GM15510 (cell line): Measurements from ENCODE around the gene USP25.

Experiments
- POLR2A ChIP-seq: IDR thresholded peaks from 3 replicates; pipeline ENCODE4 v1.6.1; 2011; ENCODE audit warnings: borderline replicate concordance; ENCODE audit not compliant: insufficient read length; ENCODE audit errors: extremely low read depth

USP25 gene

GRCh38 chr21:15809065-15809464 is 79.3 kb downstream of the USP25 start:
- no peak for TF ChIP-seq POLR2A

DNA sequence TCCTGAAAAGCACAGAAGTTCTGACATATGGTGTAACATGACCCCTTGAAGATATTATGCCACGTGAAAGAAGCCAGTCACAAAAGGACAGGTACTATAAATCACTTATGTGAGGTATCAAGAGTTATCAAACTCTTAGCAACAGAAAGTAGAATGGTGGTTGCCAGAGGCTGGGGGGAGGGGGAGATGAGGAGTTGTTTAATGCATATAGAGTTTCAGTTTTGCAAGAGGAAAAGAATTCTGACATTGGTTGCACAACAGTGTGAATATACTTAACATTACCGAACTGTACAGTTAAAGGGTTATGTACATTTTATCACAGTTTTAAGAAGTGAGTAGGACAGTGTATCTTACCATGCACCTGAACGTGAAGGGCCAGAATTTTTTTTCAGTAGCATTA is 80.0 kb downstream of the USP25 start:
- TF ChIP-seq POLR2A: no peak

- no peak for TF ChIP-seq POLR2A
These were observed 85.5 kb downstream of the USP25 start for GRCh38 chr21:15815285-15815684.

DNA sequence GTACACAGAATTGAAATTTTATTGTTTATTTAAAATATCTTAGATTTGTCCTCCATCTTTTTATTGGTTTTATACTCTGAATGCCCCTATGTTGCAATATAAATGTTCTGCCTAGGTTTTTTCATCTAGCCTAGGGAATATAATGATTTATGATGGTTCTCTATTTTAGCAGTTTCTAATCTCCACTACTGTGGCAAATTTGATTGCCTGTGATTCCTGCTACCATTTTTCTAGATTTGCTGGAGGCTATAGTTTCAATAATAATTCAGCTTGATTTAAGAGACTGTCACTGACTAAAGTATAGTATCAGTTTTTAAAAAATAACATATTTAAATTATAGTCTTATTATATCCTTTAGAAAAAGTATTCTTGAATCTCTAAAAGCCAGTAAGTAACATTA is 90.5 kb downstream of the USP25 start:
- TF ChIP-seq POLR2A: no peak

- TF ChIP-seq POLR2A: no peak
These were observed 91.1 kb downstream of the USP25 start for GRCh38 chr21:15820852-15821379.

DNA sequence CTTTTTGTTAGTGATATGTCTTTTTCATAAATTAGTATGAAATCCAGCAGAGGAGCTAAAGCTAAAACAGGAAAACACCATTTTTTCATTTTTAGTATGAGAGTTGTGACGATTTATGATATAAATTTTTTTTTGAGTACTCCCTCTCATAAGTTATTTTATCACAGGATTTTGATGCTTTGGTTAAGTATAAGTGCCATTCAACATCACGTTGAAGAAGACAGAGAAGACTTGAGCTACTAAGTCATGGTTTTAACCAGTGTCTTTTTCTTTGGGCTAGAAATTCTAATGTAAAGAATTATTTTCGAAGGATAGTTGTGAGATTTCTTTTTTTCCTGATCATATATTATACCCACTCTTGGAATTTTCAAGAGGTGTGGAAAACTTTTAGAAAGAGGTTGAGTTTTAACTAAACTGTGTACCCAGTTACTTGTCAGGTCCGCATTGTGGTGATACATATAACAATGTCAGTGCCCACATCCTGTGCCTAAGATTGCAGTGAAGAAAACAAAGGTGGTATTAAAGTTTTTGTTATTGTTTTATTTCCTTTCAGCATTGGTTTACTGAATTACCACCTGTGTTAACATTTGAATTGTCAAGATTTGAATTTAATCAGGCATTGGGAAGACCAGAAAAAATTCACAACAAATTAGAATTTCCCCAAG is 93.8 kb downstream of the USP25 start:
- TF ChIP-seq POLR2A: no peak

- TF ChIP-seq POLR2A: no peak
These were observed 95.9 kb downstream of the USP25 start for GRCh38 chr21:15825700-15826099.

GRCh38 chr21:15826147-15826780 is 96.5 kb downstream of the USP25 start:
- TF ChIP-seq POLR2A: no peak

DNA sequence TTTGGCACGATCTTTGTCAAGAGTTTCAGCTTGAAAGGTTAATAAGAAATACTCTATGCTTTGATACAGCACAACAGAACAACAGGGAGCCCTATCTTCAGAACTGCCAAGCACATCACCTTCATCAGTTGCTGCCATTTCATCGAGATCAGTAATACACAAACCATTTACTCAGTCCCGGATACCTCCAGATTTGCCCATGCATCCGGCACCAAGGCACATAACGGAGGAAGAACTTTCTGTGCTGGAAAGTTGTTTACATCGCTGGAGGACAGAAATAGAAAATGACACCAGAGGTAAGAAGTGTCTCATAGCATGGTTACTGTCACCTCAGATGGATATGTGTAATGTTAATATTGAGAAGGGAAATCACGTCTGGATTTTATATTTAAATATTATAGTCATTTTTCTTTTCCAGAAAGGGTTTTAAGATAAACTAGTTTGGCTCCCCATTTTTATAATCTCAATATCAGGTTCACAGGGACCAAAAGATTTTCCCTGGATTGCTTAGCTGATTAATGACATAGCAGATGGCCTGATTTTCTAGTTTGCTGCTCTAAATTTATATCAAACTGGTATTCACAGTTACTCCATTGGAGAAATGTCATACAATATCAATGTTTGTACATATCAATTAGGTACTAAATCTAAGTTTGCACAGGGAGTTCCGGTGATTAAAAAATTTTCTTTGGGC is 97.3 kb downstream of the USP25 start:
- no peak for TF ChIP-seq POLR2A

GRCh38 chr21:15831497-15831896 is 101.7 kb downstream of the USP25 start:
- no peak for TF ChIP-seq POLR2A

GRCh38 chr21:15837645-15838044 is 107.9 kb downstream of the USP25 start:
- TF ChIP-seq POLR2A: no peak

DNA sequence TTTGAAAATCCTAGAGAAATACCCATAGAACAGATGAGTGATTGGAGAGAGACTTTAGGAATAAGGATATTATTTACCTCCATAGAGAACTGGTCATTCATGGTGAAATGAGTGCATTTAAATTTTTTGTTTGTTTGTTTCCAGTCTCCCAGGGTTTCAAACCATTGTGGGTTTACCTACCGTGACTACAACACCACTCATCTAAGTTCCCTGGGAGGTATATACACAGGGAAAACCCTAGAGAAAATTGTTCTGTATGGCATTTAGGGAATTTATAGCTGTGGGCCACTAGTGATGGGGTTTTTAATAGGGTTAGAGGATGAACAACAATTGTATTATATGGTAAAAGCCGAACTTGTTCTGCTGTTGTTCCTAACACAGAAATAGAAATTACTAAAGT is 109.2 kb downstream of the USP25 start:
- TF ChIP-seq POLR2A: no peak

DNA sequence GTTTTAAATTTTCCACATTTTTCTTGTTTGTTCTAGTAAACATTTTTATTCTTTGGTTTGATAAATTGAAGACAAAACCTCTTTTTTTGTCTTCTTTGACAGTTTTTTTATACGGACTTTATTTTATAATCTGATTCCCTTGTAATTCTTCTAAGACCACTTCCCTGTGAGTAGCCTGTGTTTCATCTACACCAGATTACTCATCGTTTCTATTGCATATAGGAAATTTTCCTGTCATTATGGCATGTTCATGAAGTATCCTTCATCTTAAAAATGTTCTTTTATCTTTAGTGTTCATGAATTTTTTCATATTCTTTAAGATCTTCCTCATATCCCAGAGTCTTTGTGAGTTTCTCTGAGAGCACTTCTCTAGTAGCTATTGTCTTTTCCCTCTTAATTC is 109.8 kb downstream of the USP25 start:
- no peak for TF ChIP-seq POLR2A

DNA sequence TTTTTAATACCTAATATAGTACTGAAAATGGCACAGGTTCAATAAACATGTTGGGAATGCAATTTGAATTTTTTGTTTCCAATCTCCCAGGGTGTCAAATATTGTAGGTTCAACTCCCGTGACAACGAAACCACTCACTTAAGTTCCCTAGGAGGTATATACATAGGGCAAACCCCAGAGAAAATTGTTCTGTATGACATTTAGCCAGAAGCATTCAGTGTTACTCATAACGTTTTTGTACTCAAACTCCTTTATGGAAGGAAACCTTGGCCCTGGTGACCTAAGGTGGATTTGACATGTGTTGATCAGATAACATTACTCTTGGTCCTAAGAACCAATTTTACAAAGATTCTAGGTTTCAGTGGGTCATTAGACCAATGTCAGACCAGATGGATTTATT is 110.6 kb downstream of the USP25 start:
- no peak for TF ChIP-seq POLR2A

DNA sequence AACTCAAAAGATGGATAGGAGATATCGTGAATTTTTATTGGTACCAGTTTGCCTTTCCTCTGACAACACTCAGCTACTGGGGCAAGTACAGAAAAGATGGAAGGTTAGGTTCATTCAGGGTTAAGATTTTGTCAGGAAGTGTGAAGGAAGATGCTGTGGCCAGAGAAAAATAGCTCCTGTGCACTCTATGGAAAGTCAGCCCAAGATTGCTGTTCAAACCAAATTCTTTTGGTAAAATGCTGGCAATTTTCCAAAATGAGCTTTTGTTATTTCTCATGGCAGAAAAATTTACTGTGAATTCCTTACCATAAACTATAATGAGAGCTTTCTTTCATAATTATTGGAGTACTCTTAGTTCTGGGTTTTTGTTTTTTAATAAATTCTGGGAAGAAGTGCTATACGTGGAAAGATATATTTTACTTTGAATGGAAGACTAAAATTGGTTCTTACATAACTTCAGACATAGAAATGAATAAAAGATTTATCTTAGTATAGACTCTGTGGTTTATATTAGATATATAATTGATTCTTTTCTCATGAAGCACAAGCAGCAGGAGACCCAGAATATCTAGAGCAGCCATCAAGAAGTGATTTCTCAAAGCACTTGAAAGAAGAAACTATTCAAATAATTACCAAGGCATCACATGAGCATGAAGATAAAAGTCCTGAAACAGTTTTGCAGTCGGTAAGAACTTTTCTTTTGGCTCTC is 112.2 kb downstream of the USP25 start:
- TF ChIP-seq POLR2A: no peak

DNA sequence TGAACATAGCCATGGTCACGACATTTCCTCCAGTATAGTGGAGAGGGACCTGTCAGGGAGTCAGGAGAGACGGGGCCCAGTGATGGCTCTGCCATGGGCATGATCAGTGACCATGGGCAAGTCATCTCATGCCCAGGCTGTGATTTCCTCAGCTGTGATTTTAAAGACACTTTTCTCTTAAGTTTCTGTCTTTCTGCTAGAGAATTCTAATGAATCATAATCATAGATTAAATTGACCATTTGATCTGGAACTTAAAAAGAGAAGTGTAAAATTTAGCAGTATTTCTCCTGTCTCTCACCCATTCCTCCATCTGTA is 112.7 kb downstream of the USP25 start:
- TF ChIP-seq POLR2A: no peak

- TF ChIP-seq POLR2A: no peak
These were observed 114.0 kb downstream of the USP25 start for GRCh38 chr21:15843766-15844165.
